Heart right ventricle (tissue), 16 donors: ENCODE results near the gene PTGES2. TPM values are rescaled to one million over a fixed set of nuclear protein-coding genes. Genes with fewer than 3 reads are reported as not detected.

Experiments
- ATAC-seq, 8 donors: fragments of 200-7000 bp; cut with Tn5 transposase; one replicate each; pipeline ENCODE4 v1.9.1; 2020; ENCODE audit warnings: mild to moderate bottlenecking in 8 of 8, moderate library complexity in 8 of 8, moderate number of reproducible peaks in 1 of 8
- DNase-seq, 2 donors: peaks; one replicate each; pipeline ENCODE4 v3.0.0-alpha.2; 2020
- H3K27ac ChIP-seq, 10 donors: fragments of 200-600 bp; sonication (generic) in 2 of 10; one replicate each; pipeline versions ENCODE4 v1.5.0 to v1.8.0; 2020 to 2022; ENCODE audit warnings: mild to moderate bottlenecking in 3 of 10
- H3K27me3 ChIP-seq, 7 donors: fragments of 200-600 bp; one replicate each; pipeline ENCODE4 v1.8.0; 2021 to 2022; ENCODE audit warnings: mild to moderate bottlenecking in 2 of 7
- H3K36me3 ChIP-seq, 9 donors: fragments of 200-600 bp; sonication (generic) in 1 of 9; one replicate each; pipeline versions ENCODE4 v1.5.0 to v1.8.0; 2020 to 2022; ENCODE audit warnings: mild to moderate bottlenecking in 2 of 9
- H3K4me1 ChIP-seq, 9 donors: fragments of 200-600 bp; sonication (generic) in 1 of 9; one replicate each; pipeline versions ENCODE4 v1.5.0 to v1.8.0; 2020 to 2022; ENCODE audit warnings: mild to moderate bottlenecking in 4 of 9
- H3K4me3 ChIP-seq, 10 donors: fragments of 200-600 bp; sonication (generic) in 2 of 10; one replicate each; pipeline versions ENCODE4 v1.5.0 to v1.8.0; 2020 to 2022; ENCODE audit warnings: mild to moderate bottlenecking in 7 of 10, moderate library complexity in 2 of 10
- H3K9me3 ChIP-seq, 11 donors: fragments of 200-600 bp in 10 of 11; sonication (generic) in 2 of 11; one replicate each; pipeline versions ENCODE4 v1.5.0 to v1.8.0; 2013 to 2022; ENCODE audit warnings: mild to moderate bottlenecking in 2 of 11, control low read depth in 1 of 11, moderate library complexity in 1 of 11
- CTCF ChIP-seq, 9 donors: fragments of 200-600 bp; sonication (generic) in 2 of 9; IDR thresholded peaks; one replicate each; pipeline versions ENCODE4 v1.5.0 to v1.8.0; 2021 to 2022; ENCODE audit warnings: antibody characterized with exemption in 9 of 9, mild to moderate bottlenecking in 5 of 9, moderate library complexity in 1 of 9
- WGBS, 2 donors: extraction: QIAGEN DNeasy Blood & Tissue Kit; methylation state at CpG; one replicate each; pipeline ENCODE4 v1.1.7; 2013; ENCODE audit warnings: inconsistent platforms in 1 of 2; 5-methylcytosine and 5-hydroxymethylcytosine counted together
- intact Hi-C, 10 donors: fragments of 100-400 bp; cut with DNase I; formaldehyde crosslinking; loops; one replicate each; pipeline versions ENCODE4 v1.11.1 to v1.14.2; 2022
- polyA plus RNA-seq, 2 donors: library from polyadenylated mRNA; stranded (reverse); fragments of 200-250 nt; gene quantifications; one replicate each; pipeline ENCODE4 v1.2.3, GENCODE V29; 2013
- total RNA-seq, 10 donors: library from RNA; stranded (reverse); fragmentation: NEBNext Ultra II Directional in 3 of 10; extraction: Animal tissue kit (Norgen Biotek cat#: 25700) in 3 of 10; gene quantifications; one replicate each; pipeline versions ENCODE4 v1.2.1 to v1.2.4, GENCODE V29; 2021 to 2023
- donor health status: Arrhythmogenic right ventricular cardiomyopathy.
- donor health status: ischemic (EF 13 %, LVEDD 7.1; RV severe dilation, severe dysfunction).
- donor health status: healthy with polysubstance abuse.
- donor health status: DM: no; HTN: yes; CAD: no.
- donor health status: DM: no; HTN: no; CAD: no.
- donor health status: ischemic (EF 25% LVEDD 6.9; RV normal size, moderate dysfunction).
- donor health status: ischemic (EF 25% LVEDD 5.7; RV mildly dilated, moderate dysfunction).
- donor health status: healthy.
- donor health status: DM: yes; HTN: yes; CAD: no.
- donor health status: Ischemic cardiomyopathy.
- donor health status: ischemic (EF 35%, LVEDD 5.7; RV mildly dilated, moderate dysfunction).
- donor health status: nonischemic (EF 11% LVEDD 7.7; RV severe dilation, severe dysfunction).
- donor health status: DM: yes; HTN: yes; CAD: no.
- donor health status: PGD.
- donor health status: ischemic (EF 29% LVEDD 5.4; RV normal size, mild dysfunction).
- donor health status: nonischemic (EF 23%, LVEDD 6.1; RV moderate dilation, normal function).

PTGES2 gene
- total and polyA plus RNA-seq, 12 donors = 117 to 166 (median 147) TPM

DNA sequence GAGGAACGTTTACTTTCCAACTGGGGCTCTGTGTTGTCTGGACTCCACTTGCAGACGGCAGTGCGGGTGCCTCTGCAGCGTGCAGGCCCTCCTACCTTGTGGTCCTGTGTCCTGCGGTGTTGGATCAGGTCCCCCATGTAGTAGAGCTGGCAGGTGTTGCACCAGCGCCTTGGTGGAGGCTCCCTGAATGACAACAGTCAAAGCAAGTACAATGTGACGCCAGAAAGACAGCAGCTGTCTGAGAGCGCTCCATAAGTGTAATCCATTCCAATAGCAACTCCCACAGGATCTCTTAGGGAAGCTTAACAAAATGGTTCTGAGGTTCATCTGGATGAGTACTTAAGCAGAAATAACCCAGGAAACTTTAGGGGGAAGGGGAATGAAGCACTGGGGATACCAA lies 42.4 kb upstream of the PTGES2 start:
- no peak for DNase-seq
- H3K4me1 ChIP-seq = no peaks in the 10 kb centered on the region
- TF ChIP-seq CTCF (IDR thresholded peaks at IDR 0.05) = no peak
- H3K4me3 ChIP-seq = no peak overlapping the region
- peaks cover 0 to 97% (median 32%) of the 10 kb centered on the region in 9 donors for H3K36me3 ChIP-seq
- intact Hi-C loops = no loop called here
- H3K9me3 ChIP-seq = no peaks in the 10 kb centered on the region
- H3K27ac ChIP-seq = no peak overlapping the region
- ATAC-seq = peak in 1 of 8 donors; percentile 13
- 94% methylated on average over 8 of the region's 8 CpGs for WGBS, 2 donors
- no peaks in the 10 kb centered on the region for H3K27me3 ChIP-seq

GRCh38 chr9:128169492-128169891 lies 42.0 kb upstream of the PTGES2 start:
- Histone ChIP-seq H3K27me3 (no peaks in the 10 kb centered on the region), H3K4me1 (peaks cover 0 to 2% (median 0%) of the 10 kb centered on the region in 9 donors), H3K36me3 (peaks cover 0 to 97% (median 35%) of the 10 kb centered on the region in 9 donors), H3K9me3 (no peaks in the 10 kb centered on the region), H3K27ac (no peak overlapping the region), H3K4me3 (no peak overlapping the region)
- no peak for DNase-seq
- 87 to 90% methylated on average over 8 of the region's 8 CpGs for WGBS, 2 donors
- intact Hi-C loops = no loop called here
- ATAC-seq = peak in 1 of 8 donors; percentile 6
- TF ChIP-seq CTCF (IDR thresholded peaks at IDR 0.05) = no peak

DNA sequence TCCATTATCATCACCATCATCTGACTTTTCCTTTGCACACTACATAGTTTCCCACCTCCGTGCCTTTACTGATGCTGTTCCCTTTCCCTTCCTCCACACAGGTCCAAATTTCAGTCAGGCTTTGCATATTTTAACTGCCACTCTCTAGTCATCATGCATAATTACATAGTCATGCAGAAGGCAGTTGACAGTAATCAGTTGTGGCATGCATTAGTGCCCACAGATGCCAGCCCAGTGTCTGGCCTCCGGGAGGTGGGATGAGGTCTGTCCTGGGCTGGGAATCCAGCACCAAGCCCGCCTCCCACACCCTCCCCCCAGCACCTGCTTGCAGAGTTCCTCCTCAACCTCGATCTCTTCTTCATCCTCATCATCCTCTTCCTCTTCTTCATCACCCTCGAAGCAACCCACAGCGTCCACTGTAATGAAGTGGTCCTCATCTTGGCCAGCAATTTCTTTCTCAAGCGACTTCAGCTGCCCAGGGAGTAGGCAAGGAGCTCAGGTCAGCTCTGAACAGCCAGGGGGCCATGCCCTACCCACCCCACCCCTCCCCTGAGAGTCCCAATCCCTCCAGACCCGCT lies 41.3 kb upstream of the PTGES2 start:
- no peak for TF ChIP-seq CTCF (IDR thresholded peaks at IDR 0.05)
- intact Hi-C loops = no loop called here
- DNase-seq (no peak), ATAC-seq (no peak)
- Histone ChIP-seq H3K27me3 (no peaks in the 10 kb centered on the region), H3K36me3 (peaks cover 0 to 99% (median 37%) of the 10 kb centered on the region in 9 donors), H3K4me1 (peaks cover 0 to 5% (median 0%) of the 10 kb centered on the region in 9 donors), H3K27ac (no peak overlapping the region), H3K9me3 (no peaks in the 10 kb centered on the region), H3K4me3 (no peak overlapping the region)
- 92 to 94% methylated on average over 8 of the region's 8 CpGs for WGBS, 2 donors

DNA sequence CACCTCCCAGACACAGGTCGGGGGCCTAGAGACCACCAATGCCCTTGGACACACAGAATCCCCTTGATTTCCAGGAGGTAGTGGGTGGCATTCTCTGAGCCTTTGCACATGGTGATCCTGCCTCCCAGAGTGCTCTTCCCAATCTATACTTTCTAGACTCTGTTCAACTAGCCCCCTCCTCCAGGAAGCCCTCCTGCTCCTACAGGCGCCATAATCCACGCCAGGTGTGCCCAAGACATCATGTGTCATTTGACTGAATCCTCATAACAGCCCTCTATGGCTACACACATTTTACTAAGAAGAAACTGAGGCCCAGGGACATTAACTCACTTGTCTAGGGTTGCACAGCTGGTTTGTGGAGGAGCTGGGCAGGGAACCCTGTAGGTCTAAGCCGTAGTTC lies 39.7 kb upstream of the PTGES2 start:
- Histone ChIP-seq H3K27ac (no peak overlapping the region), H3K4me1 (peaks cover 0 to 7% (median 0%) of the 10 kb centered on the region in 9 donors), H3K36me3 (peaks cover 0 to 96% (median 41%) of the 10 kb centered on the region in 9 donors), H3K4me3 (no peak overlapping the region), H3K9me3 (no peaks in the 10 kb centered on the region), H3K27me3 (no peaks in the 10 kb centered on the region)
- WGBS, 2 donors = 97 to 99% methylated on average over 4 of the region's 4 CpGs
- DNase-seq = no peak
- ATAC-seq = no peak
- intact Hi-C loops = no loop called here
- TF ChIP-seq CTCF (IDR thresholded peaks at IDR 0.05) = no peak
